Pancreas (tissue), 10 donors: ENCODE data around the gene WBP2NL. TPM values are rescaled to one million over a fixed set of nuclear protein-coding genes. Genes with fewer than 3 reads are reported as not detected.

ENCODE experiments used
- ATAC-seq, 4 donors: fragments of 200-7000 bp; cut with Tn5 transposase; one replicate each; pipeline versions ENCODE4 v1.8.0 to v1.9.1; 2020; ENCODE audit warnings: mild to moderate bottlenecking in 4 of 4, moderate library complexity in 4 of 4
- DNase-seq, 6 donors: peaks; one replicate each; pipeline ENCODE4 v3.0.0-alpha.2; 2020
- FAIRE-seq: peaks from 2 replicates; lab custom pipeline; 2012; peaks lifted over from hg19 to GRCh38; lab: Jason Lieb, UNC
- H3K27ac ChIP-seq, 4 donors: fragments of 200-600 bp; sonication (generic); 1 replicate in 3 of 4; 2 replicates in 1 of 4; pipeline versions ENCODE4 v1.5.0 to v1.8.0; 2020
- H3K27me3 ChIP-seq, 4 donors: fragments of 200-600 bp; one replicate each; pipeline ENCODE4 v1.8.0; 2021
- H3K36me3 ChIP-seq, 3 donors: fragments of 200-600 bp; sonication (generic) in 1 of 3; one replicate each; pipeline versions ENCODE4 v1.5.0 to v1.8.0; 2020 to 2021
- H3K4me1 ChIP-seq, 3 donors: fragments of 200-600 bp; one replicate each; pipeline ENCODE4 v1.8.0; 2021
- H3K4me3 ChIP-seq, 4 donors: fragments of 200-600 bp; sonication (generic) in 2 of 4; one replicate each; pipeline versions ENCODE4 v1.5.0 to v1.8.0; 2020 to 2021
- H3K9me3 ChIP-seq, 4 donors: fragments of 200-600 bp; one replicate each; pipeline ENCODE4 v1.8.0; 2021
- WGBS, 2 donors: extraction: QIAGEN DNeasy Blood & Tissue Kit; methylation state at CpG; one replicate each; pipeline ENCODE4 v1.1.7; 2013; 5-methylcytosine and 5-hydroxymethylcytosine counted together
- intact Hi-C, 3 donors: fragments of 100-400 bp; cut with DNase I; formaldehyde crosslinking; loops; one replicate each; pipeline versions ENCODE4 v1.11.1 to v1.14.2; 2022
- polyA plus RNA-seq, 2 donors: library from polyadenylated mRNA; stranded (reverse); fragments of 200-250 nt; gene quantifications; one replicate each; pipeline ENCODE4 v1.2.3, GENCODE V29; 2013
- total RNA-seq, 6 donors: library from RNA; stranded (reverse); fragmentation: NEBNext Ultra II Directional in 4 of 6; extraction: Animal tissue kit (Norgen Biotek cat#: 25700) in 4 of 6; gene quantifications; one replicate each; pipeline versions ENCODE4 v1.2.1 to v1.2.4, GENCODE V29; 2021 to 2023
- TF ChIP-seq, protein P1 (sequence below), 4 donors: fragments of 200-600 bp; sonication (generic) in 3 of 4; IDR thresholded peaks; one replicate each; pipeline versions ENCODE4 v1.5.0 to v1.8.0; 2021; ENCODE audit warnings: antibody characterized with exemption in 4 of 4
- donor health status: healthy with polysubstance abuse.
- donor health status: DM: no; HTN: no; CAD: no; lungs with moderate emphysema.
- donor health status: DM: no; HTN: no; CAD: no.
- donor health status: control.
- donor health status: control.
- donor health status: Bipolar disorder and iron deficiency.
- donor health status: DM: yes; HTN: yes; CAD: no.
- donor health status: DM: no; HTN: no; CAD: no.
- donor health status: DM: no; HTN: no; CAD: no.
- donor health status: DM: yes; HTN: yes; CAD: no.

WBP2NL gene
- total and polyA plus RNA-seq, 8 donors = 1.3 to 2.8 (median 1.7) TPM

DNA sequence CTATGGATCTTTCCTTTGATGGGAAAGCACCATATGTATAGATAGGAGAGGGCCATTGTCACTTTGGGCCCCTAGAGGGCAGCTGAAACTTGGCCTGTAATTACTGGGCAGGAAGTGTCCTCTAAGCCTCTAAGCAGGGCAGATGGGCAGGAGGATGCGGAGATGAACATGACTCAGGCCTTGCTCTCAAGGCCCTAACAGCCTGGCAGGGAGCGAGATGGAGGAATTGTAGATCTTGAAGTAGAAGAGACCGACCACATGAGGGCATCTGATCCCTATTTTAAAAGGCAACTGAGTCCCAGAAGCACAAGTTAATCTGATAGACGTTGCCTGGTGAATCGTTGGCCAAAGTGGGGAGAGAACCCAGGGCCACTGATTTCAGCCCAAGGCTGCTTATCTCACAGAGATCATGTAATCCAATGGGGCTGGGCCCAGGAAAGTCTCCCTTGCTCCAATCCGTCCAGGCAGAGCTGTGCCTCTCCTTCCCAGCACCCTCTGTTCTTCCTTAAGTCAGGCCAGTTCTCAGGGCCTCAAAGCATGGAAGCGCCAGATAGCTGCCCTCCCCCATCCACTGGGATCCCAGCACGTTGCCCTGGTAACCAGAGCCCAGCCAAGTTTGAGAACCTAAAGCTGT lies 31.9 kb upstream of the WBP2NL start:
- Histone ChIP-seq H3K27me3 (no peaks in the 10 kb centered on the region), H3K36me3 (no peaks in the 10 kb centered on the region), H3K4me3 (no peak overlapping the region), H3K4me1 (no peaks in the 10 kb centered on the region), H3K27ac (no peak overlapping the region), H3K9me3 (no peaks in the 10 kb centered on the region)
- TF ChIP-seq, protein P1, sequence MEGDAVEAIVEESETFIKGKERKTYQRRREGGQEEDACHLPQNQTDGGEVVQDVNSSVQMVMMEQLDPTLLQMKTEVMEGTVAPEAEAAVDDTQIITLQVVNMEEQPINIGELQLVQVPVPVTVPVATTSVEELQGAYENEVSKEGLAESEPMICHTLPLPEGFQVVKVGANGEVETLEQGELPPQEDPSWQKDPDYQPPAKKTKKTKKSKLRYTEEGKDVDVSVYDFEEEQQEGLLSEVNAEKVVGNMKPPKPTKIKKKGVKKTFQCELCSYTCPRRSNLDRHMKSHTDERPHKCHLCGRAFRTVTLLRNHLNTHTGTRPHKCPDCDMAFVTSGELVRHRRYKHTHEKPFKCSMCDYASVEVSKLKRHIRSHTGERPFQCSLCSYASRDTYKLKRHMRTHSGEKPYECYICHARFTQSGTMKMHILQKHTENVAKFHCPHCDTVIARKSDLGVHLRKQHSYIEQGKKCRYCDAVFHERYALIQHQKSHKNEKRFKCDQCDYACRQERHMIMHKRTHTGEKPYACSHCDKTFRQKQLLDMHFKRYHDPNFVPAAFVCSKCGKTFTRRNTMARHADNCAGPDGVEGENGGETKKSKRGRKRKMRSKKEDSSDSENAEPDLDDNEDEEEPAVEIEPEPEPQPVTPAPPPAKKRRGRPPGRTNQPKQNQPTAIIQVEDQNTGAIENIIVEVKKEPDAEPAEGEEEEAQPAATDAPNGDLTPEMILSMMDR (IDR thresholded peaks at IDR 0.05) = peak in 1 of 4 donors; percentile 15
- WGBS, 2 donors = 52 to 57% methylated on average over 8 of the region's 8 CpGs
- intact Hi-C loops = loop anchor here in 1 of 3 donors (10.0 kb wide), 1 partner anchor 468 kb away; the partner anchor contains the start of gene NFAM1
- DNase-seq (no peak), ATAC-seq (peak in 3 of 4 donors; percentile 70 to 84 (median 75)), FAIRE-seq (no peak)

DNA sequence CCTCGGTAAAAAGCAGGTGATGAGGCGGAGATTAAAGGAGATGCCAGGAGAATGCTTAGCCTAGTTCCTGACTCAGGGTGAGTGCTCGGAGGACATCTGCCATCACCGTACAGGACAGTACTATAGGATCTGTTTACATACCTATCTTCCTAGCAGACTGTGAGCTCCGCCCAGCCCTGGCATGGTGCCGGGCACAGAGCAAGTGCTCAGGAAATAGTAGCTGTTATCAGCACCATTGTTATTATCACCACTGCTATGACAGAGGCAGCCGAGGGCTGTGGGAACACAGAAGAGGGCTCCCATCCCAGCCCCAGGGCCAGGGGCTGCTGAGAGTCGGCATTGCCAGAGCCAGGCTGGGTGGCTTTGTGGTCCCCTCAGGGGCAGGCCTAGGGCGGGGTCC lies 30.0 kb upstream of the WBP2NL start:
- Histone ChIP-seq H3K36me3 (no peaks in the 10 kb centered on the region), H3K4me1 (no peaks in the 10 kb centered on the region), H3K27me3 (peaks cover 0 to 3% (median 0%) of the 10 kb centered on the region in 4 donors), H3K27ac (no peak overlapping the region), H3K4me3 (no peak overlapping the region), H3K9me3 (no peaks in the 10 kb centered on the region)
- TF ChIP-seq, protein P1 (IDR thresholded peaks at IDR 0.05) = no peak
- no peak for ATAC-seq
- 45 to 50% methylated on average over 9 of the region's 9 CpGs for WGBS, 2 donors
- DNase-seq = no peak
- intact Hi-C loops = loop anchor here in 1 of 3 donors (10.0 kb wide), 1 partner anchor 466 kb away; the partner anchor contains the start of gene NFAM1
- no peak for FAIRE-seq

DNA sequence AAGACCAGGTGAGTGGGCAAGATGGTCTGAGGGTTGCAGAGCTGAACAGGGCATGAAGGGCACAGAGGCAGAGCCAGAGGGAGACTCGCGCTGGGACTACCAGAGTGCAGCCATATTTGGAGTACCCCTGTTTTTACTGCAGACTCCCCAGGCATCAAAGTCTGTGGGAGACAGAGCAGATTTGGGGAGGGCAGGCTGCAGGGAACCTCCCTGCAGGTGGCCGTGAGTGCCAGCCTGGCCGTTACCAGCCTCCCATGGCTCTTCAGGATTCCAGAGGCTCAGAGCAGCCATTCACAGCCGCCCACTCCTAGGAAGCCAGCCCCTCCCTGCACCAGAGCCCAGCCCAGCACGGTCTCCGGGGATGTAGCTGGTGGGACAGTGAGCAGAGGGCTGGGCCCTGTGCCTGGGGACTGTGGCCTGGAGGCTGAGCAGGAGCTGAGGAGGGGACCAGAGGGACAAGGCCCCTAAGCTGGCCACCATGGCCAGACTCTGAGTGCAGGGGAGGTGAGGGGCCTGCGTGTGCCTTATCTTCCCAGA lies 29.4 kb upstream of the WBP2NL start, which contains the start of gene SEPTIN3:
Gene SEPTIN3 (plus strand): TSS at position 334 of the 537 bp plus-strand sequence. CDS start 2,050 bp downstream, outside the sequence.
- H3K27ac ChIP-seq = no peak within 1 kb of the TSS
- intact Hi-C loops = loop anchor here in 1 of 3 donors (10.0 kb wide), 1 partner anchor 466 kb away; the partner anchor contains the start of gene NFAM1
- WGBS, 2 donors = 72% methylated on average over 8 of the region's 8 CpGs
- no peaks in the 10 kb centered on the region for H3K4me1 ChIP-seq
- ATAC-seq (no peak), DNase-seq (no peak), FAIRE-seq (no peak)
- TF ChIP-seq, protein P1 (IDR thresholded peaks at IDR 0.05) = no peak
- H3K36me3 ChIP-seq = no peaks in the 10 kb centered on the region
- peaks cover 0 to 3% (median 0%) of the 10 kb centered on the region in 4 donors for H3K27me3 ChIP-seq
- H3K9me3 ChIP-seq = no peaks in the 10 kb centered on the region
- H3K4me3 ChIP-seq = no peak within 1 kb of the TSS

DNA sequence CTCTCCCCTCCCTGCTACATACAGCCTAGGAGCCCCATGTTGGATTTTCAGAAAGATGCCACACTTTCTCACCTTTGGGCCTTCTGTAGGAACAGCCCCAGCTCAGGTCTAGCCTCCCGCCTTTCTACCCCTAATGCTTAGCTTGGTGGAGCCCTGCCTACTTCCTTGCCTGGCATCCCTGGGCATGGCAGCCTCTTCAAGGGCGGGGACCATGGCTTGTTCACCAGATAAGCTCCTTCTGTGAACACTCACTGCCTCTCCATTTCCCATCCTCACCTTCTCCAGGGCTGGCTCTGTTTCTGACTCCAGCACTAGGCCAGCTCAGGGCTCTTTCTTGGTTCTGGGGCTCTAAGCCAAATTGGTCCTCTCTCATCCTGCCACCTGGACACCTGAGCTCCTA lies 28.0 kb upstream of the WBP2NL start:
- no peak overlapping the region for H3K27ac ChIP-seq
- WGBS, 2 donors = 71 to 80% methylated on average over 2 of the region's 2 CpGs
- no peaks in the 10 kb centered on the region for H3K9me3 ChIP-seq
- H3K36me3 ChIP-seq = no peaks in the 10 kb centered on the region
- H3K4me3 ChIP-seq = no peak overlapping the region
- ATAC-seq = no peak
- FAIRE-seq = no peak
- H3K4me1 ChIP-seq = no peaks in the 10 kb centered on the region
- TF ChIP-seq, protein P1 (IDR thresholded peaks at IDR 0.05) = no peak
- intact Hi-C loops = no loop called here
- H3K27me3 ChIP-seq = peaks cover 0 to 3% (median 0%) of the 10 kb centered on the region in 4 donors
- no peak for DNase-seq

DNA sequence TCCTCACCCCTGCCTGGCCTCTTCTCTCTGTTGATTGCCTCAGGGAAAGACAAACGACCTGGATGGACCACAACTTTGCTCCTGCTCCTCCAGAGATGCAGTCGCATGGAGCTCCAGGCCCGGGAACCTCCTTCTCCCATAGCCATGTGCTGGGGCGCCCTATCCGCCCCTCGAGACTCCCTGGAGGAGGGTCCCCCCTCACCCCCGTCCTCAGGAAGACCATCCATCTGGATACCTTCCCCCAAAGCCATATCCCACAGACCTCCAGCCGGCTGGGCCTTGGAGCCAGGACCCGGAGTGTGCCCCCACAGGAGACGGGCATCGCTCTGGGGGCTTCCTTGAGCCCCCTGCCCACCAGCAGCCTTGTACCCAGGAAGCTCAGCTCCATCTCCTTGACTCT lies 27.2 kb upstream of the WBP2NL start:
- no peaks in the 10 kb centered on the region for H3K9me3 ChIP-seq
- H3K27ac ChIP-seq = no peak overlapping the region
- DNase-seq (no peak), ATAC-seq (no peak), FAIRE-seq (no peak)
- H3K4me1 ChIP-seq = no peaks in the 10 kb centered on the region
- WGBS, 2 donors = 59 to 70% methylated on average over 11 of the region's 11 CpGs
- intact Hi-C loops = no loop called here
- H3K4me3 ChIP-seq = no peak overlapping the region
- TF ChIP-seq, protein P1 (IDR thresholded peaks at IDR 0.05) = no peak
- H3K36me3 ChIP-seq = no peaks in the 10 kb centered on the region
- H3K27me3 ChIP-seq = peaks cover 0 to 3% (median 0%) of the 10 kb centered on the region in 4 donors
